Erythroblast (primary cell): ENCODE results near the gene APBB2.

Experiments used
- GATA1 ChIP-seq: IDR thresholded peaks from 2 replicates; pipeline ENCODE4 v1.6.1; 2011; ENCODE audit warnings: low read depth, mild to moderate bottlenecking, control low read depth, low read length, moderate library complexity
- POLR2A ChIP-seq: IDR thresholded peaks from 2 replicates; pipeline ENCODE4 v1.6.1; 2011; ENCODE audit warnings: mild to moderate bottlenecking, low read length

GRCh38 chr4:40831146-40831907 lies 383.0 kb downstream of the APBB2 start:
- TF ChIP-seq POLR2A = no peak
- TF ChIP-seq GATA1 = no peak
